Prostate gland (tissue), 2 donors: ENCODE data around the gene RIPOR2. TPM values are rescaled to one million over a fixed set of nuclear protein-coding genes. Genes with fewer than 3 reads are reported as not detected.

ENCODE experiments used
- DNase-seq: peaks from one replicate; pipeline ENCODE4 v3.0.0-alpha.2; 2019; ENCODE audit warnings: low spot score
- H3K27ac ChIP-seq, 2 donors: fragments of 200-600 bp; sonication (generic); 2 replicates each; pipeline ENCODE4 v1.5.1; 2017 to 2019
- H3K27me3 ChIP-seq: fragments of 200-600 bp; sonication (generic); replicated peaks from 2 replicates; pipeline ENCODE4 v1.5.1; 2019; ENCODE audit not compliant: insufficient read depth
- H3K36me3 ChIP-seq, 2 donors: fragments of 200-600 bp; sonication (generic); 1 replicate in 1 of 2; 2 replicates in 1 of 2; pipeline versions ENCODE4 v1.5.1 to v1.8.1; 2017 to 2019
- H3K4me1 ChIP-seq: fragments of 200-600 bp; sonication (generic); replicated peaks from 2 replicates; pipeline ENCODE4 v1.5.1; 2019
- H3K4me3 ChIP-seq, 2 donors: fragments of 200-600 bp; sonication (generic); 2 replicates each; pipeline ENCODE4 v1.5.1; 2017 to 2019
- H3K9me3 ChIP-seq: fragments of 200-600 bp; sonication (generic); 2 replicates; pipeline ENCODE4 v1.5.1; 2017
- CTCF ChIP-seq, 4 experiments: fragments of 200-600 bp in 2 of 4; fragments of 450-650 bp in 2 of 4; sonication (generic) in 2 of 4; IDR thresholded peaks; 1 replicate in 3 of 4; 2 replicates in 1 of 4; pipeline ENCODE4 v1.5.1; 2016 to 2019; ENCODE audit warnings: antibody characterized with exemption in 4 of 4, mild to moderate bottlenecking in 2 of 4, moderate library complexity in 2 of 4
- POLR2A ChIP-seq: fragments of 450-650 bp; IDR thresholded peaks from one replicate; pipeline ENCODE4 v1.6.1; 2016; ENCODE audit warnings: antibody characterized with exemption, mild to moderate bottlenecking
- POLR2AphosphoS5 ChIP-seq: sonication (generic); formaldehyde crosslinking; IDR thresholded peaks from one replicate; pipeline ENCODE4 v1.6.1; 2017; ENCODE audit warnings: antibody characterized with exemption
- WGBS: methylation state at CpG from one replicate; pipeline ENCODE4 v1.1.5; 2018; 5-methylcytosine and 5-hydroxymethylcytosine counted together
- intact Hi-C: fragments of 100-400 bp; cut with DNase I; formaldehyde crosslinking; loops from one replicate; pipeline ENCODE4 v1.14.2; 2022
- total RNA-seq, 2 donors: library from RNA; depleted of rRNA; stranded (reverse); fragments of >200 nt; gene quantifications; one replicate each; pipeline ENCODE4 v1.1.0, GENCODE V29; 2016

Gene RIPOR2
- total RNA-seq, 2 donors from 2014 or later = 16.1 to 23.7 TPM

- Histone ChIP-seq H3K4me1 (no peaks in the 10 kb centered on the region), H3K27ac (no peak overlapping the region), H3K9me3 (no peaks in the 10 kb centered on the region), H3K27me3 (no peaks in the 10 kb centered on the region), H3K4me3 (no peak overlapping the region), H3K36me3 (no peaks in the 10 kb centered on the region)
- WGBS = 86% methylated on average over 7 of the region's 7 CpGs
- intact Hi-C loops = no loop called here
- no peak for DNase-seq
- TF ChIP-seq POLR2A = no peak
- TF ChIP-seq CTCF (IDR thresholded peaks at IDR 0.05) = peak in 1 of 4 experiments; percentile 24
Measured at GRCh38 chr6:24933868-24934401, 1.8 kb downstream of the RIPOR2 start.

GRCh38 chr6:24933266-24933665, 2.5 kb downstream of the RIPOR2 start:
- no peak overlapping the region for H3K4me3 ChIP-seq
- no peak overlapping the region for H3K27ac ChIP-seq
- no peaks in the 10 kb centered on the region for H3K9me3 ChIP-seq
- intact Hi-C loops = no loop called here
- H3K36me3 ChIP-seq = no peaks in the 10 kb centered on the region
- H3K27me3 ChIP-seq = no peaks in the 10 kb centered on the region
- no peaks in the 10 kb centered on the region for H3K4me1 ChIP-seq
- no peak for TF ChIP-seq POLR2AphosphoS5
- no peak for TF ChIP-seq CTCF (IDR thresholded peaks at IDR 0.05)
- no peak for TF ChIP-seq POLR2A
- WGBS = 83% methylated on average over 3 of the region's 3 CpGs
- DNase-seq = no peak

- Histone ChIP-seq H3K9me3 (no peaks in the 10 kb centered on the region), H3K4me3 (no peak overlapping the region), H3K4me1 (no peaks in the 10 kb centered on the region), H3K36me3 (no peaks in the 10 kb centered on the region), H3K27ac (no peak overlapping the region), H3K27me3 (no peaks in the 10 kb centered on the region)
- TF ChIP-seq CTCF (IDR thresholded peaks at IDR 0.05) (no peak), POLR2AphosphoS5 (no peak), POLR2A (no peak)
- intact Hi-C loops = no loop called here
- WGBS = 69% methylated on average over 3 of the region's 3 CpGs
- DNase-seq = no peak
Measured at GRCh38 chr6:24932832-24933231, 2.9 kb downstream of the RIPOR2 start.

- H3K27ac ChIP-seq = no peak overlapping the region
- no peaks in the 10 kb centered on the region for H3K9me3 ChIP-seq
- intact Hi-C loops = no loop called here
- DNase-seq = no peak
- no peaks in the 10 kb centered on the region for H3K27me3 ChIP-seq
- H3K4me1 ChIP-seq = no peaks in the 10 kb centered on the region
- 65% methylated on average over 7 of the region's 7 CpGs for WGBS
- no peaks in the 10 kb centered on the region for H3K36me3 ChIP-seq
- TF ChIP-seq POLR2AphosphoS5 = no peak
- no peak for TF ChIP-seq CTCF (IDR thresholded peaks at IDR 0.05)
- no peak overlapping the region for H3K4me3 ChIP-seq
Measured at GRCh38 chr6:24931718-24932691, 3.8 kb downstream of the RIPOR2 start.

GRCh38 chr6:24931296-24931695, 4.5 kb downstream of the RIPOR2 start:
- H3K27me3 ChIP-seq = no peaks in the 10 kb centered on the region
- TF ChIP-seq CTCF (IDR thresholded peaks at IDR 0.05) (no peak), POLR2A (no peak), POLR2AphosphoS5 (no peak)
- H3K4me1 ChIP-seq = no peaks in the 10 kb centered on the region
- no peaks in the 10 kb centered on the region for H3K9me3 ChIP-seq
- no peak overlapping the region for H3K27ac ChIP-seq
- intact Hi-C loops = no loop called here
- DNase-seq = no peak
- H3K4me3 ChIP-seq = no peak overlapping the region
- H3K36me3 ChIP-seq = no peaks in the 10 kb centered on the region
